ENCODE measurements around the gene BFSP2. TPM values are rescaled to one million over a fixed set of nuclear protein-coding genes. Genes with fewer than 3 reads are reported as not detected.

Gene BFSP2
- total RNA-seq, 2 experiments from 2014 or later: 0.61 TPM; not detected in 1

- ChIA-PET POLR2A (interaction anchor here (0.5 kb wide), 1 partner anchor 34 kb away, joined by 11 read pairs; no protein-coding TSS in a partner anchor), CTCF (interaction anchor here (1.1 kb wide), 1 partner anchor 11 kb away, joined by 4 read pairs; no protein-coding TSS in a partner anchor)
Measured at GRCh38 chr3:133412183-133413132, 12.6 kb downstream of the BFSP2 start.

DNA sequence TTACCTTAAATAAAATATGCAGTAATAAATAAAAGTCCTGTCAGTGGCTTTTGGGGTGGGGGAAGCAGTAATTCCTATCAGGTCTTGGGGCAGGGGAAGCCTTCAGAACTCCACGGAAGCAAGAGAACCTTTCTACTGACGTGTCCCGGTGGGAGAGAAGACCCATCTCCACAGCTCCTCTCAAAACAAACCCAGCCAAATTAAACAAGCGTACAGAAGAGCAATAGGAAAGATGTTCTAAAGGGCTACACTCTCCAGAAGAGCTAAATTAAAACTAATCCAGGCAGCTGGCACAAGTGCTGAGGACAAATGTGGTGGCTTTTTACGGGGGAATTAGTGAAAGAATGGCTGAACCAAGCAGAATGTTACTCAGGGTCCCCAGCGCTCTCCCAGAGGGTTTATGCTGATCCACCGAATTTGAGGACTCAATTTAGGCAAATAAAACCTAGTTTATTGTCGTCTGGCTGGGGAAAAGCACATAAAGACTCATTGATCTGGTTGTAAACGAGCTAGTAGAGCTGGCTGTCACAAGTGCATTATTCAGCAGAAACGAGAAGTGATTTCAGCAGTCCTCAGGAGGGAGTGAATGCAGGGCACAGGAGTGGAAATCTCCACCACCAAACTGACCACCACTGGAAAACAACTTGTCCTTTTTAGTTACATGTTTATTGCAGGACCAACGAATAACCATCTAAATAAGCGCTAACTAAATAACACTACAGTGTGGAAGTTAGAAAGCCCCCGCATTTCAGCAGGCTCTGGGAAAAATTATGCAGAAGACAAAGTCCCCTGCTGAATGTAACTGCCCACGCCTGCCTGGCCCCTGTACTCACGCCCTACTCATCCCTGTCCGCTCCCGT is 13.5 kb downstream of the BFSP2 start:
- CTCF ChIA-PET: interaction anchor here (1.1 kb wide), 1 partner anchor 11 kb away, joined by 4 read pairs; no protein-coding TSS in a partner anchor
- POLR2A ChIA-PET: interaction anchor here (0.5 kb wide), 1 partner anchor 35 kb away, joined by 11 read pairs; no protein-coding TSS in a partner anchor

- CTCF ChIA-PET: no interaction called here
- POLR2A ChIA-PET: no interaction called here
Measured at GRCh38 chr3:133414021-133414392, 14.2 kb downstream of the BFSP2 start.

DNA sequence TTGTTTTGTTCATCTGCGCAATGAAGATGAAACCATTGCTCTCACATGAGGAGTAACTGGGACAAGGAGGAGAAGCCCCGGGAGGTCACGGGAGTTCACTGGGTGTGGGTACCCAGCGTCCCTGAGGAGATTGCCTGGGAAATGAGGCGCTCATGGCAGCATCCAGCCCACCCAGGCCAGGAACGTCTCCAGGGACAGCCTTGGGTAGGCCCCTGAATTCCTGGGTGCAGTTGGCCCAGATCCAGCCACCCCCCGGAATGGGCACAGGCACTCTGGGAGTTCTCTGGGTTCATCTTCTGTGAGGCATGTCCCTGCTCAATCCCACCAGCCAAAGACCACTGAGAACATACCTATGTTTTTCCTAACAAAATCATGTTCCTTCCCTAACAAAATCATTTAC is 18.5 kb downstream of the BFSP2 start:
- POLR2A ChIA-PET: no interaction called here
- CTCF ChIA-PET: no interaction called here

DNA sequence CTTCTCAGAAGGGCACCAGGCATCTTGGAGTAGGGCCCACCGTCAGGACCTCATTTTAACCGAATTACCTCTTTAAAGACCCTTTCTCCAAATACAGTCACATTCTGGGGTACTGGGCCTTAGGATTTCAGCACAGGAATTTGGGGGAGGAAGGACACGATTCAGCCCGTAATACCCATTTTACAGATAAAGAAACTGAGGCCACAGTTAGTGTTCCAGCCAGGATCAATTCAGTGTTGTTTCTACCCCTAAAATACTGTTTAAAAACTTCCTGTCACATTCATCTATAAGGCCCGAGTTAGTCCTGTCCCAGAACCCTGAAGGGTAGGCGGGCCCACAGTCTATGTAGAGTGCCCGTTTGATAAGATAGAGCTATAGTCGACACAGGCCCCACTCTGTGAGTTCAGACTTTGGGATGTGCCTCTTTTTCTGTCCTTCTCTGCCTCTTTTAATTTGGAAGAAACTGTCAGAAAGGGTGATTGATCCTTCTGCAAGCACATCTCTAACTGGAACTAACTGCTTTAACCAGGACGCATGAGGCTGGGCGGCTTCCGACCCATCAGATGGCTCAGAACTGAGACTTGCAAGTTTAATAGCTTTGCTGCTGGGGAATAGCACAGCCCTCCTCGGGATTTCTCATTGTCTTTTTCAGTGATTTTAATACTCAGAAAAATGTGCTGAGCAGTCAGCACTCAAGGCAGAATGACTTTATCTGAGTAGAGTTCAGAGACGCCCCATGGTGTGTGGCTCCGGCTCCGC is 19.5 kb downstream of the BFSP2 start:
- ChIA-PET POLR2A (no interaction called here), CTCF (no interaction called here)

DNA sequence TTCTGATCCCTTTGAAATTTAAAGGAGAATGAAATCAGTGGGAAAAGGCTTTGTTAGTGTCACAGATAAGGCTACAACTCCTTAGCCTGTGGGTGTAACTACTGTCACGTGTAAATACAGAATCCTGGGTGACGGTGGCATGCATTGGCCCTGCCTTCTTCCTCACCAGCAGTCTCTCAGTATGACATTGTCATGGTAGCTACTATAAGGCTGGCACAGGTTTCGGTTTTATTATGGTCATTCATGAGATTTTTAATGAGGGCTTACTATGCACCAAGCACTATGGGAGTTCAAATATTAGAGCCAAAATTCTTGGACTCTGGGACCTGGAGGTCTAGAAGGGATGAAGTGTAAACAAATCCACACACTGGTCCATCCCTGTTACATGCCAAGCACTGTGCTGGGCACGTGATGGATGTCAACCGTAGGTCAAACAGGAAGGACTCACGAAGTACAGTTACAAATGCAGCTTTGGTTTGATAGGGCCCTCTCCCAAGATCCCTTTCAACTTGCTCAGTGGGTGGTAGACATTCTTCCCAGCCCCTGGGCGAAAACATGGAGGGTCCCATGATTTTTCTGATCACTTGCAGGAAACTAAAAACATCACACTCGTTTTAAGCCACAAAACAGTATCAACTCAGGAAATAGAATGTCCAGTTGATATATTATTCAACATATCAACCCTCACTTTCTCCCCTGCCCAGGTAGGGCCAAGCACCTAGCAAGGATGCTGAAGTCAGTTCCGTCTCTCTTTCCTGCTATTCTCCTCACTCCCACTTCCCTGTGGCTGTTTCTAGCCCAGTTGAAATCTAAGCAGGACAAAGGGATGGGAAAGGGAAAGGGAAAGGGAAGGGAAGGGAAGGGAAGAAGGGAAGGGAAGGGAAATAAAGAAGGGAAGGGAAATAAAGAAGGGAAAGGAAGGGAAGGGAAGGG is 25.3 kb downstream of the BFSP2 start:
- ChIA-PET POLR2A (interaction anchor here (0.7 kb wide), 1 partner anchor 149 kb away, joined by 4 read pairs; no protein-coding TSS in a partner anchor), CTCF (interaction anchor here (0.8 to 1.2 kb wide), 3 partner anchors 19 to 694 kb away, joined by 3 to 4 read pairs (median 3); no protein-coding TSS in a partner anchor)

DNA sequence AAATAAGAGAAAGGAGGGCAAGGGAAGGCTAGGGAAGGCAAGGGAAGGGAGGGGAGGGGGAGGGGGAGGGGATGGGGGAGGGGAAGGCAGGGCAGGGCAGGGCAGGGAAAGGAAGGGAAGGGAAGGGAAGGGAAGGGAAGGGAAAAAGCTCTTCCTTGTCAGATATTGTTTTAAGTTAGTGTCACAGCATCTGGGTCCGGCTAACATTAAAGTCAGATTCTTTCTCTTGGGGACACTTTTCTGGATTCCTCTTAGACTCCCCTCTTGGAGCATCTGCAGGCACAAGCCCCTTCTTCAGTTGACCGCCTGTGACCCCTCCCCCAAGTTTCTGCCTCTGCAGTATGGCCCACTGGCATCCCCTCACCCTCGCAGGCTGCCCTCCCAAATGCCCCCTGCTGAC is 26.0 kb downstream of the BFSP2 start:
- CTCF ChIA-PET: no interaction called here

DNA sequence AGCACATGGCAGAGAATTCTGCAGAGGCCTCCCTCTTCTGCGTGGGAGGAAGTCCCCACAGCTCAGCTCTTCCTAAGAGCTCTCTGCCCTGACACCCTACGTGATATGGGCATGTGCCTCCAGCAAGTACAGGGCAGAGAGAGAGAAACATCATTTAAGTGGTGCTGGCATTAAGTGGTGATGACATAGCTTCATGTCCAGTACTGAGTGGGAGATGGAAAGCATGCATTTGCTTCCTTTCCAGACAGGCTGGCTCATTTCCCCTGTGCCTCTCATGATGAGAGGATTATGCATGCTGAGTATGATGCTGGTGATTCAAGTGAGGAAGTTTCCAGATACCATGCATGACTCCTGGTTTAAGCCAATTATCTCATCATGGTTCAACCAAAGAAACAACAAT is 26.9 kb downstream of the BFSP2 start:
- ChIA-PET POLR2A (no interaction called here), CTCF (no interaction called here)

More for the DNA sequence above, 26.0 kb downstream of the BFSP2 start:
- POLR2A ChIA-PET: no interaction called here

DNA sequence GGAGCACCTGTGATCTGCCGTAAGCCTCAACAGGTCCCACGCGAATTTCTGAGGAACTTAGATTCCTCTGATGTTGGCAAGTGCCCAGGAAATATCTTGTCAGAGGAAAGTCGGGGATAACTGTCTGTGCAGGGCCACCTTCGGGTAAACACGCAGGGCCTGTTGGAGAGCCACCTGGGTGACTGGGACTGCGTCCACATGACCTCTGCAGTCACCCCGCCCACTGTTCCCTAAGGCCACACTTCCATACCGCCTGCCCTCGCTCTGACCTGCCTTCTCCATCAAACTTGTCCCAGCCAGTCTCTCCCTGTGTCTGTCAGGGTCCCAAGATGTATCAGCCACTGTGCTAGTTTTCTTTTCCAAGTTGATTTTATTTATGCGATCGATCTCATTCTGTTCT is 28.7 kb downstream of the BFSP2 start:
- CTCF ChIA-PET: no interaction called here
- POLR2A ChIA-PET: no interaction called here

DNA sequence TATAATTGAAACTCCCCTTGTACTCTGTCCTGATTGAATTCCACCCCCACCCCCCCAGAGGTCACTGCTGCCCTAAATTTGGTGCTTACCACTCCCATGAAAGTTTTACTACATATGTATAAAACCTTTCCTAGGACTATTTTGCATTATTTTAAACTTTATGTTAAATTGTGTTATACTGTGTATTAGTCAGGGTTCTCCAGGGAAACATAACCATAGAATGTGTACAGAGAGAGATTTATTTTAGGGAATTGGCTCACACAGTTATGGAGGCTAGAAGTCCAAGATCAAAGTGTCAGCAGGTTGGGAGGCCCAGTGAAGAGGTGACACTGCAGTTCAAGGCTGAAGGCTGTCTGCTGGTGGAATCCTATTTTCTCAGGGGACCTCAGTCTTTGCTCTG is 29.2 kb downstream of the BFSP2 start:
- ChIA-PET CTCF (no interaction called here), POLR2A (no interaction called here)

GRCh38 chr3:133439563-133439962 is 39.7 kb downstream of the BFSP2 start:
- ChIA-PET POLR2A (no interaction called here), CTCF (no interaction called here)

GRCh38 chr3:133440652-133441051 is 40.8 kb downstream of the BFSP2 start:
- ChIA-PET CTCF (interaction anchor here (0.7 kb wide), 1 partner anchor 243 kb away, joined by 4 read pairs; no protein-coding TSS in a partner anchor), POLR2A (interaction anchor here (0.7 kb wide), 2 partner anchors 51 to 56 kb away, joined by 5 to 15 read pairs; no protein-coding TSS in a partner anchor)

DNA sequence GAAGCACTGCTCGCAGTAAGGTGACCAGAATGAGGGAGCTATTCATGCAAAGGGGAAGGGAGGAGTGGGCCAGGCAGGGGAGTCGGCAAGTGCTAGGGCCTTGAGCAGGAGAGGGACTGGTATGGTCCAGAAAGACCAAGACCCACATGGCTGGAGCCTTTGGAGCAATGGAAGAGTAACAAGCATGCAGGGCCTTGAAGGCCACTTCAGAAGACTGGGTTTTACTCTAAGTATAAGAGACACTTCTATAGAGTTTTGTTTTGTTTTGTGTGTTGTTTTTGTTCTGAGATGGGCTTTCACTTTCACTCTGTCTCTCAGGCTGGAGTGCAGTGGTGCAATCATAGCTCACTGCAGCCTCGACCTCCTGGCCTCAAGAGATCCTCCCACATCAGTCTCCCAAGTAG is 42.0 kb downstream of the BFSP2 start:
- POLR2A ChIA-PET: interaction anchor here (0.8 to 0.9 kb wide), 2 partner anchors 33 to 130 kb away, joined by 3 read pairs; no protein-coding TSS in a partner anchor
- CTCF ChIA-PET: no interaction called here

- CTCF ChIA-PET: interaction anchor here (0.7 to 1.7 kb wide), 2 partner anchors 48 to 483 kb away, joined by 3 to 5 read pairs; no protein-coding TSS in a partner anchor
- POLR2A ChIA-PET: interaction anchor here (0.7 to 1.5 kb wide), 3 partner anchors 32 to 132 kb away, joined by 3 to 8 read pairs (median 4); no protein-coding TSS in a partner anchor
Measured at GRCh38 chr3:133442518-133442917, 42.7 kb downstream of the BFSP2 start.

GRCh38 chr3:133443649-133444422 is 44.0 kb downstream of the BFSP2 start:
- ChIA-PET CTCF (interaction anchor here (1.0 to 1.7 kb wide), 2 partner anchors 20 to 47 kb away, joined by 3 to 5 read pairs; no protein-coding TSS in a partner anchor), POLR2A (interaction anchor here (1.0 to 1.5 kb wide), 2 partner anchors 47 to 128 kb away, joined by 3 to 8 read pairs; no protein-coding TSS in a partner anchor)

GRCh38 chr3:133444423-133444774 is 44.5 kb downstream of the BFSP2 start:
- ChIA-PET CTCF (interaction anchor here (1.0 to 1.7 kb wide), 2 partner anchors 20 to 46 kb away, joined by 3 to 5 read pairs; no protein-coding TSS in a partner anchor), POLR2A (no interaction called here)

DNA sequence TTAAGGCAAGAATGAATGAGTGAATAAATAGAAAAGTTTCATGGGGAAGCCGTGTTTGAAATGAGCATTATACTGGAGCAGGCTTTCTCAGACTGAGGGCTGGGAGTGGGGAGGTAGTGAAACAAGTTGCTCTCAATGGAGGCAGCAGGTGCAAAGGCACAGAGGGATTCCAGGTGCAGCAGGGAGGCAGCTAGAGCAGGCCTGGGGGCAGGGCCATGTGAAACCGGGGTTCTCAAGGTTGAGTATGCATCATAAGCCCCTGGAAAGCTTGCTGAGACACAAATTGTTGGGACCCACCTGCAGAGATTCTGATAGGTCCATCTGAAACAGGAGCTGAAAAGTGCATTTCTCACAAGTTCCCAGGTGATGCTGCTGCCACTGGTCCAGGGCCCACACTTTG is 45.3 kb downstream of the BFSP2 start:
- ChIA-PET POLR2A (interaction anchor here (1.3 kb wide), 1 partner anchor 131 kb away, joined by 3 read pairs; no protein-coding TSS in a partner anchor), CTCF (no interaction called here)
